GF-D8 (cell line): ENCODE data around the gene P4HTM.
A peak's percentile ranks its signal among the peaks of the same experiment; 100 is the strongest.

Experiments
- DNase-seq: peaks from one replicate; lab custom pipeline; 2025; lab: John Stamatoyannopoulos, UW

Gene P4HTM

GRCh38 chr3:48984663-48985062, 5.4 kb upstream of the P4HTM start:
- no peak for DNase-seq

- no peak for DNase-seq
These were observed 4.1 kb upstream of the P4HTM start for GRCh38 chr3:48985831-48986376.

DNA sequence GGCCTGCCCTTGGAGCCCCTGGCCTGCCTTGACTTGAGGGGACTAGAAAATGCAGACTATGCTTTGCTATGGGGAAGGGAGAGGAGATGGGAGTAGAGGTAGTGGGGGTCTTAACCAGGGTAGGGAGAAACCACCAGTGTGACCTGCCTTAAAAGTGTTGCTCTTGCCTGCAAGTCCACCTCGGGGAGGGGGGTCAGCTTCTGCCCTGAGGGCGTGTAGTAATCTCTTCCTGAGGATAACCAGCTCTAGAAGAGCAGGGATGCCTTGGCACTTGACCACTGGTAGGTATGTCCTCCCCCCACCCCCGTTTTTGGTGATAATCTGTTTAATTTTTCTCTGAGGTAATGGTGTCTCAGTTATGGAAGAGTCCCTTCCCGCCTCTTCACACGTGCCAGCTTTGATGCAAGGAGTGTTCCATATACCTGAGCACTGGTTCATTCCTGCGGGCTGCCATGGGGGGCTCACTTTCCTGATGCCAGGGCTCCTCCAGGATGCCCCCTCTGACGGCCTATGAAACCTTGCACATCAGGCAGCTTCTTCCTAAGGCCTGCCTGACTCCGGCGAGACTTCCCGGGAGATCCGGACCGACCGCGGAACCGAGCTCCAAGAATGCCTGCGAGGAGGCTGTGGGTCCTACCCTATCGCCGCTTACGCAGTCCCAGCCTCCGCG, 780 bp upstream of the P4HTM start:
- DNase-seq = no peak

DNA sequence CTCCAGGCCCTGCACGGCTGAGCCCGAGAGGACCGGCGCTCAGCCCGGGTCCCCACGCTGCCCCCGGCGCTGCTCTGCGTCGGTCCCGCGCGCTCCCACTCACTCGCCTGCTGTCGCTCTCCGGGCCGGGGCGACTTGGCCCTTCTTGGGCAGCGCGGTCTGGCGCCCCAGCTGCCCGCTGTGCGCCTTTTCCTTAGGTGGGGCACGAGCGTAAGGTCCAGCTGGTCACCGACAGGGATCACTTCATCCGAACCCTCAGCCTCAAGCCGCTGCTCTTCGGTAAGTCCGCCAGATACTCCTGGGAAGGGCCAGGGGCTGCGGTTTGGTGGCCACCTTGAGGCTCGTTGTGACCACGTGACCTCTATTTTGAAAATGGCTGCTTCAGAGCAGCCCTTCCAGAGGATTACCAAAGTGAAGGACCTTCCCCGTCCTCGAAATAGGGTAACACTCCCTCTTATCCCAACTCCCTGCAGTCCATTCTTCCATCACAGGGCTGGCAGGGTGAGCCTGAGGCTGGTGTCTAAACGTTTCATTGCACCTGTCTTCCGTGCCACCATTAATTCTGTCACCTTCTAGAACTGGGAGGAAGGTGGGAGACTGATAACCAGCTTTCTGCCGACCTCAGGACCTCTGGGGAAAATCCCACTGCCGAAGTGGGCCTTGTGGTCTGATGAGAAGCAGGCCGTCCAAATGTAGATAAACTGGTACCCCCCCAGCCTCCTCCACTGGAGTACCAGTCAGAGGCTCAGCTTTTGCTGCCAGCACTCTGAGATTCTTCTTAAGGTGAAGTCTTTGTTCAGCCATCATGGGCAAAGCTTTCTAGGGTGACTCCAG, 812 bp downstream of the P4HTM start:
- DNase-seq = no peak

DNA sequence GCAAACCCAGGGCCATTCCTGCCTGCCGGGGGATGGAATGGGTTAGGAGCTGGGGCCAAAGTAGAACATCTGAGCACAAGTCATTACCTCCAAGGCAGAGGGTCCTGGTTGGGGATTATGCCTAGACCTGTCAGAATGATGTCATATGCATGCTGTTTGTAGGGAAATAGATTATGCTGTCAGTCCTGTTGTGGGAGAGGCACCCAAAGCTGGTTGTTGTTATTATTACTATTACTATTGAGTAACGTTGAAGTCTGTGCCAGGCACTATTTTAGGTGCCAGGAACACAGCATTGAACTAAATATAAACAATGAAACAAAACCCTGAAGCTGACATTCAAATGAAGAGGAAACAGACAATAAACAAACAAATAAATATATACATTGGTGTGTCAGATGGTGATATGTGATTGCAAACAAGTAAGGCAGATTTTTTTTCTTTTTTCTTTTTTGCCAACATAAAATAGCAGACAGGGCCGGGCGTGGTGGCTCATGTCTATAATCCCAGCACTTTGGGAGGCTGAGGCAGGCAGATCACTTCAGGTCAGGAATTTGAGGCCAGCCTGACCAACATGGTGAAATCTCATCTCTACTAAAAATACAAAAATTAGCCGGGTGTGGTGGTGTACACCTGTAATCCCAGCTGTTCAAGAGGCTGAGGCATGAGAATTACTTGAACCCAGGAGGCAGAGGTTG, 2.0 kb downstream of the P4HTM start:
- no peak for DNase-seq

- DNase-seq = peak; percentile 7
These were observed 3.8 kb downstream of the P4HTM start for GRCh38 chr3:48993834-48994233.

DNA sequence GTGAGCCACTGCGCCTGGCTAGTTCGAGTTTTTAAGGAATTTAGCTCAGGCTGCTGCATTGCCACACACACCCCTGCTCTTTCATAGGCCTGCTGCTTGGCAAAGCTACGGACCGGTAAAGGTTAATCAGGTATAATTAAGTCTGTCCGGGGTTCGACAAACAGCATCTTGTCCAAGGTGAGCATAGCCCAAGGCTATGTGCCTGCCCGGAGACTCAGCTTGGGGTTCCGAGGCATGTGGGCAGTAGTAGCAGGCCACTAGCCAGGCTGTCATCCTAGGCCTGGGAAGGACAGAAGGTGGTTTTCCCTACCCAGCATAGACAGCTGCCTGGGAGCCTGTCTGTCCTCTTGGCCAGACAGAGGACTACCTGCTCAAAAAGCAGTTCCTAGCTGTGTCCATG, 6.6 kb downstream of the P4HTM start:
- no peak for DNase-seq

GRCh38 chr3:48997102-48997635, 7.1 kb downstream of the P4HTM start:
- DNase-seq = no peak

GRCh38 chr3:48997714-48998637, 7.9 kb downstream of the P4HTM start:
- DNase-seq = no peak

DNA sequence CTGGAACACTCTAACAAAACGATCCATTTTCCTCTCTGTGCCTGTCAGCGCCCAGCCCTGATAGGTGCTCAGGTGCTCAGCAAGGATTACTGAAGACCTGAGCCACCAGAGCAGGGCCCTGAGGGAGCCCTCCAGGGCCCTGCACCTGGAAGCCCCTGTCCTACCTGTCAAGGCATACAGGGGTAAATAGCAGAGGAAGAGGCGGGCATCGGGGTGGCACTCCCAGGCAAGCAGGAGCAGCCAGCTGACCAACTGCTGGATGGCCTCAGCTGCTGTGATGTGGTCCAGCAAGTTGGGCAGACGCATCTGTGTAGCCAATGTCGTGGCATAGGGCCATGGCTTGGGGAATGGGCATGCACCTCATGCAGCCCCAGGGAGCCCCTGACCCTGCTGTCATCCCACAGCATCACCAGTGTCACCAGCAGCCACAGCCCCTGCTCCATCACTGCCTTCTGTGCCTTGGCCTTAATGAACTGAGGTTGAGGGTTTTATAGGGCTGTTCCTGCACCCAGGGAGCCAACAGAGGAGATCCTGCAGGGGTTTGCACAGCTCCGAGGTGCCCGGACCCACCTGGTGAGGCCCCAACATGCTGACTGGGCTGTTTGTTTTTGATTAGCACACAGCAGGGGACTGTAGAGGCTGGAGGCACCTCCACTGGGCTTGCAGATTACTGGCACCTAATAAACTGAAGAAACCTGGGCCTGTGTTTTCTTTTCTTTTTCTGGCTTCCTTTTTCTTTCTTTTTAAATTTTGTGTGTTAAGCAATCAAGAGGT, 9.2 kb downstream of the P4HTM start:
- no peak for DNase-seq

- DNase-seq = no peak
These were observed 11.1 kb downstream of the P4HTM start for GRCh38 chr3:49001155-49001554.

DNA sequence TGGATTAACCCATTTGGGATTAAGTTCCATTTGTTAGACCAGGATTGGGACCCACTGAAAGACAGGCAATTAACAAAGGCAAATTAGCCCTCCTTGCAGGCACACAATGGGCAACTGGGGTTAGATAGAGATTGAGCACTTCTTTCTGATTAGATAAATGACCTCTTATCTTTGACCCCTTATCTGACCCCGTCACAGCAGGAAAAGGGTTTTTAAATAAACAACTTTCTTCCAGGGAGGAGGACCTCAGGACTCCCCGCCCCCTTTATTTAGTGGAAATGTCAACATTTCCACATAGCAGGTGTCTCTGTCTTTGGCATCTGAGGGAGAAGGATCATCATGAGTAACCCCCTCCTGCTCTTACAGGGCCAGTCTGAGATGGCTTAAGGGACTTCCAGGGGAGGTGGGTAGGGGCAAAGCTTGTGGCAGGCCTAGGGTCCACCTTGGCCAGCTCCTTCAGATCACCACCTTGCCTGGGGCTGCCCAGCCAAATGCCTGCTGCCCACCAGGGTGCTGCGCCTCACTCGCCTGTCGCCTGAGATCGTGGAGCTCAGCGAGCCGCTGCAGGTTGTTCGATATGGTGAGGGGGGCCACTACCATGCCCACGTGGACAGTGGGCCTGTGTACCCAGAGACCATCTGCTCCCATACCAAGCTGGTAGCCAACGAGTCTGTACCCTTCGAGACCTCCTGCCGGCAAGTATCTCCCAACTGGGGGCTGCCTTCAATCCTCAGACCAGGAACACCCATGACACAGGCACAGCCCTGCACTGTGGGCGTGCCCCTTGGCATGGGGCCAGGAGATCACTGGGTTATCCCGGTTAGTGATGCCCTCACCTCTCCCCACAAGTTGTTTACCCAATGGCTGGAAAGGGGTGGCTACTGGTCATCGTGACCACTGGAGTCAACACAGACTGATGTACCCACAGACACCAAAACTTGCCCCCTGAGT, 14.6 kb downstream of the P4HTM start:
- no peak for DNase-seq

GRCh38 chr3:49005303-49005680, 15.3 kb downstream of the P4HTM start:
- DNase-seq = no peak

DNA sequence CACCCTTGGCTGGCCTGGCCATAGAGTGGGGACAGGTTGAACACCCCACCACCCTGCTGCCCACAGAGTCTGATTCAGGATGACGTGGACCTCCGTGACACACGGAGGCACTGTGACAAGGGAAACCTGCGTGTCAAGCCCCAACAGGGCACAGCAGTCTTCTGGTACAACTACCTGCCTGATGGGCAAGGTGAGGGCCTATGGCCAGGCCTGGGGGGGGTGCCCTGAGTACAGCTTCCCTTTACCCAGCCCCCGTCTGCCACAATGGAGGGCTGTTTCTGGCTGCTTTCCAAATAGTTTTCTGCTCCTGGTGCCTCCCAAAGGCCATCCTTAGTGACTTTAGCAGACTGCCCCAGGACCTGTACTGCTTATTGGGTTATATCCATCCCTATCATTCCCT, 16.0 kb downstream of the P4HTM start:
- DNase-seq = no peak

DNA sequence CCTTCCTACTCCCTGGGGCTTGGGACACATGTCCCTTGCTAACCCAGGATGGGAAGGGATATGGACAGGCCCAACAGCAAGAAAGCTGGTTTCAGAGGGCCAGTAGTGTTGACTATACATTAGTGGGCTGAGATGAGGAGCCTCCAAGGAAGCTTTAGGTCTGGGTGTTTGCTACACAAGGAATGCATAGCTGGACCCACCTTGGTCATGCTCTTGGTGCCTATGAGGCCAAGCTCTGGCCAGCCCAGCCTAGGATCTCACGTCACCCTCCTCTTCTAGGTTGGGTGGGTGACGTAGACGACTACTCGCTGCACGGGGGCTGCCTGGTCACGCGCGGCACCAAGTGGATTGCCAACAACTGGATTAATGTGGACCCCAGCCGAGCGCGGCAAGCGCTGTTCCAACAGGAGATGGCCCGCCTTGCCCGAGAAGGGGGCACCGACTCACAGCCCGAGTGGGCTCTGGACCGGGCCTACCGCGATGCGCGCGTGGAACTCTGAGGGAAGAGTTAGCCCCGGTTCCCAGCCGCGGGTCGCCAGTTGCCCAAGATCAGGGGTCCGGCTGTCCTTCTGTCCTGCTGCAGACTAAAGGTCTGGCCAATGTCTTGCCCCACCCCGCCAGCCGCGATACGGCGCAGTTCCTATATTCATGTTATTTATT, 16.5 kb downstream of the P4HTM start:
- no peak for DNase-seq

DNA sequence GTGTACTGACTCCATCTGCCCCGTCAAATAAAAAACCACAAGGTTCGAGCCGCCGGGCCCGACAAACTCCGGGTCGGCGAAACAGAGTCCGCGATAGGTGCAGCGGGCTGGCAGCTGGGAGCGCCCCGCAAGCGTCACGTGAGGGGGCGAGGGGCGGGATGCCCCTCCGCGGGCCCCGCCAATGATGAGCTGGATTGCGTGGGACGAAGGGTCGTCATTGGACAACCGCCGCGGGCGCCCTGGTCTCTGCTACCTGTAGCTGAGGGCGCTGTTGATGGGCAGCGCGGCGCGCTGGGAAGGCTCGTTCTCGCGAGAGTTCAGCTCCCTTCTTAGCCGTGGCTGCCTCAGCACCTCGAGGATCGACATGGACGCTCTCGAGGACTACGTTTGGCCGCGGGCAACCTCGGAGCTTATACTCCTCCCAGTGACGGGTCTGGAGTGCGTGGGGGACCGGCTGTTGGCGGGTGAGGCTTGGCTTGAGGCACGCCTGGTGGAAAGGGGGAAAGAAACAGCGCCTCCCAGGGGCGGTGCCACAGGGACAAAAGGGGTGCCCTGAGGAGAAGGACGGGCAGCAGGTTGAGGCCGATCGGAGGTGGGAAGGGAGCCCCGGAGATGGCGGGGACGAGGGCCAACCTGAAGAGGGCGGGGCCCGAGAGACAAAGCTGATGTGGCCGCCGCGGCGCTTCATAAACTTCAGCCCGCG, 17.2 kb downstream of the P4HTM start, which contains the start of gene WDR6:
TSS of gene WDR6 (plus strand) at position 324 of the 703 bp plus-strand sequence. CDS start at position 365, 41 bp downstream.
- peak; percentile 91 for DNase-seq

DNA sequence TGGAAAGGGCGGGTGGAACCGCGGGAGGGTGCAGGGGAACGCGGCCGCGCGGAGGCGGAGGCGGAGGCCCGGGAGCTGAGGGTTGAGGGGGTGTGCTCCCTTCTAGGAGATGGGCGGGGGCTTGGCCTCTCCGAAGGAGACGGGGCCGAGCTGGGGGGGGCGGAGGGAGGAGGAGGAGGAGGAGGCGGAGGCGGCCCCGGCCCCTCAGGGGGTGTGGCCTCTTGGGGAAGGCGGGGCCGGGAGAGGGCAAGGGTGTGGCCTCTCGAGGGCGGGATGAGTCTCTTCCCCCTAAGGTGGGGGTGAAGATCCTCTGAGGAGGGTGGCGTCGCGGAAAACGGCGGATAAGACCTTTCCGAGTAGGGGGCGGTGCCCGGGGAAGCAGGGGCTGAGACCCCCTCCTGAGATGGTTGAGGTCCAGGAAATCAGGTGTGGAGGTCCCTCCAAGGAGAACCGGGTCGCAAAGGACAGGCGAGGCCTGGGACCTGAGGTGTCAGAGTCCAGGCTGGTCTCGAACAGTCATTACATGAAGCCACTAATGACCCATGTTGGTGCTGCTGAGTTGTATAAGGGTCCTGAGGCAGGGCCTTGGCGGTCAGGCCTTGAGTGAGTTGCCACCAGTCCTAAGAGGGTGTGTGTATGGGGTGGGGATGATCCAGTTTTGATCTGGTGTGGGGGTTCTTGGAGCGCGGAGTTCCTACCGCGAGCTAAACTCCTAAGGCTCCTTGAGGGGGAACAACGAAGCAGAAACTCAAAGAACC, 17.9 kb downstream of the P4HTM start:
- peak; percentile 19 for DNase-seq
